AG04449 (cell line): ENCODE data around the gene LBH.

ENCODE experiments used
- CTCF ChIA-PET: fragments of 350-600 bp; formaldehyde crosslinking; extraction: SDS; loops from one replicate; lab custom pipeline; 2021; ENCODE audit warnings: antibody characterized with exemption; lab: Yijun Ruan, JAX
- POLR2A ChIA-PET: fragments of 400-600, 350-600 bp; formaldehyde crosslinking; extraction: SDS; loops from one replicate; lab custom pipeline; 2020; ENCODE audit warnings: antibody characterized with exemption, inconsistent platforms; lab: Yijun Ruan, JAX
- DNase-seq: peaks from one replicate; pipeline ENCODE4 v3.0.0-alpha.2; 2010; ENCODE audit warnings: low read depth, low spot score
- H3K4me3 ChIP-seq: 2 replicates; pipeline ENCODE4 v1.5.1; 2011; ENCODE audit warnings: low read depth, mild to moderate bottlenecking, control low read depth, low read length
- CTCF ChIP-seq: IDR thresholded peaks from one replicate; pipeline ENCODE4 v1.5.1; 2011; ENCODE audit warnings: mild to moderate bottlenecking, moderate library complexity, low read length, control low read depth, inconsistent platforms; ENCODE audit not compliant: insufficient read depth; ENCODE audit errors: missing control alignments

The LBH gene

GRCh38 chr2:30248791-30249190, 17.5 kb downstream of the LBH start:
- H3K4me3 ChIP-seq = no peak overlapping the region
- TF ChIP-seq CTCF = no peak
- ChIA-PET CTCF (interaction anchor here (1.2 to 2.9 kb wide), 4 partner anchors 10 to 463 kb away, joined by 3 to 27 read pairs (median 4); no protein-coding TSS in a partner anchor), POLR2A (interaction anchor here (1.3 kb wide), 1 partner anchor 15 kb away, joined by 4 read pairs; no protein-coding TSS in a partner anchor)
- no peak for DNase-seq

GRCh38 chr2:30249354-30249753, 18.0 kb downstream of the LBH start:
- no peak overlapping the region for H3K4me3 ChIP-seq
- DNase-seq = no peak
- TF ChIP-seq CTCF = no peak
- ChIA-PET CTCF (interaction anchor here (2.9 kb wide), 1 partner anchor 11 kb away, joined by 27 read pairs; no protein-coding TSS in a partner anchor), POLR2A (interaction anchor here (0.6 kb wide), 1 partner anchor 15 kb away, joined by 3 read pairs; no protein-coding TSS in a partner anchor)

- ChIA-PET POLR2A (no interaction called here), CTCF (interaction anchor here (1.1 to 1.8 kb wide), 2 partner anchors 11 to 461 kb away, joined by 3 to 12 read pairs; no protein-coding TSS in a partner anchor)
- no peak for TF ChIP-seq CTCF
- no peak for DNase-seq
- no peak overlapping the region for H3K4me3 ChIP-seq
Observed at GRCh38 chr2:30250421-30250820, 19.1 kb downstream of the LBH start.

GRCh38 chr2:30252723-30253701, 21.7 kb downstream of the LBH start:
- no peak for TF ChIP-seq CTCF
- CTCF ChIA-PET = interaction anchor here (0.6 to 2.9 kb wide), 7 partner anchors 8 to 458 kb away, joined by 3 to 13 read pairs (median 4); no protein-coding TSS in a partner anchor
- POLR2A ChIA-PET = interaction anchor here (0.7 to 2.0 kb wide), 6 partner anchors 8 to 40 kb away, joined by 3 to 9 read pairs (median 3); partner anchors contain the start of gene LBH
- no peak for DNase-seq
- H3K4me3 ChIP-seq = no peak overlapping the region

- TF ChIP-seq CTCF = no peak
- POLR2A ChIA-PET = interaction anchor here (1.1 to 2.0 kb wide), 3 partner anchors 9 to 39 kb away, joined by 3 to 9 read pairs (median 6); partner anchors contain the start of gene LBH
- CTCF ChIA-PET = interaction anchor here (1.0 to 2.9 kb wide), 6 partner anchors 9 to 192 kb away, joined by 3 to 13 read pairs (median 4); no protein-coding TSS in a partner anchor
- H3K4me3 ChIP-seq = no peak overlapping the region
- DNase-seq = no peak
Observed at GRCh38 chr2:30253873-30254684, 22.7 kb downstream of the LBH start.
